Measurements from ENCODE around the gene PLET1. TPM values are rescaled to one million over a fixed set of nuclear protein-coding genes. Genes with fewer than 3 reads are reported as not detected.
A peak's percentile ranks its signal among the peaks of the same experiment; 100 is the strongest.

PLET1 gene
- total RNA-seq, 1 experiment from 2014 or later: not detected

GRCh38 chr11:112285841-112286311 is 25.2 kb upstream of the PLET1 start:
- no peak for DNase-seq (ENCODE audit: extremely low read depth, low read depth)

GRCh38 chr11:112281726-112282125 is 21.1 kb upstream of the PLET1 start:
- no peak for DNase-seq (ENCODE audit: extremely low read depth, low read depth)

- DNase-seq (ENCODE audit: extremely low read depth, low read depth): peak; percentile 66
Measured at GRCh38 chr11:112280268-112281126, 19.8 kb upstream of the PLET1 start.

GRCh38 chr11:112279901-112280267 is 19.2 kb upstream of the PLET1 start:
- DNase-seq (ENCODE audit: extremely low read depth, low read depth): peak; percentile 35

GRCh38 chr11:112278803-112279202 is 18.1 kb upstream of the PLET1 start:
- no peak for DNase-seq (ENCODE audit: extremely low read depth, low read depth)

GRCh38 chr11:112277941-112278340 is 17.3 kb upstream of the PLET1 start:
- no peak for DNase-seq (ENCODE audit: extremely low read depth, low read depth)

- DNase-seq (ENCODE audit: extremely low read depth, low read depth): no peak
Measured at GRCh38 chr11:112277029-112277428, 16.4 kb upstream of the PLET1 start.

- no peak for DNase-seq (ENCODE audit: extremely low read depth, low read depth)
Measured at GRCh38 chr11:112274007-112274783, 13.5 kb upstream of the PLET1 start.

GRCh38 chr11:112273066-112273465 is 12.4 kb upstream of the PLET1 start:
- DNase-seq (ENCODE audit: extremely low read depth, low read depth): no peak

- no peak for DNase-seq (ENCODE audit: extremely low read depth, low read depth)
Measured at GRCh38 chr11:112271242-112271641, 10.6 kb upstream of the PLET1 start.

- DNase-seq (ENCODE audit: extremely low read depth, low read depth): no peak
Measured at GRCh38 chr11:112270551-112271180, 10.0 kb upstream of the PLET1 start.

- DNase-seq (ENCODE audit: extremely low read depth, low read depth): no peak
Measured at GRCh38 chr11:112269139-112269538, 8.5 kb upstream of the PLET1 start.

GRCh38 chr11:112268406-112268805 is 7.7 kb upstream of the PLET1 start:
- DNase-seq (ENCODE audit: extremely low read depth, low read depth): no peak

- no peak for DNase-seq (ENCODE audit: extremely low read depth, low read depth)
Measured at GRCh38 chr11:112267188-112267591, 6.5 kb upstream of the PLET1 start.

- DNase-seq (ENCODE audit: extremely low read depth, low read depth): no peak
Measured at GRCh38 chr11:112266410-112266778, 5.7 kb upstream of the PLET1 start.

- no peak for DNase-seq (ENCODE audit: extremely low read depth, low read depth)
Measured at GRCh38 chr11:112265659-112266409, 5.2 kb upstream of the PLET1 start.

- DNase-seq (ENCODE audit: extremely low read depth, low read depth): peak; percentile 59
Measured at GRCh38 chr11:112255067-112255720, 5.5 kb downstream of the PLET1 start.

GRCh38 chr11:112253605-112254242 is 6.9 kb downstream of the PLET1 start:
- no peak for DNase-seq (ENCODE audit: extremely low read depth, low read depth)

GRCh38 chr11:112249871-112250610 is 10.6 kb downstream of the PLET1 start:
- DNase-seq (ENCODE audit: extremely low read depth, low read depth): no peak

Data from NCI-H460 (cell line).